Fibroblast of pulmonary artery (primary cell): ENCODE measurements around the gene DSG4.

Experiments
- DNase-seq: peaks from one replicate; pipeline ENCODE4 v3.0.0-alpha.2; 2010; ENCODE audit warnings: low read depth
- H3K4me3 ChIP-seq: replicated peaks from 2 replicates; pipeline ENCODE4 v1.5.1; 2011; ENCODE audit warnings: low read depth, mild to moderate bottlenecking, control low read depth, low read length, moderate library complexity
- TF ChIP-seq, protein P1 (sequence below): IDR thresholded peaks from 2 replicates; pipeline ENCODE4 v1.5.1; 2011; ENCODE audit warnings: mild to moderate bottlenecking, control low read depth, low read length, inconsistent platforms; ENCODE audit errors: missing control alignments

DSG4 gene

DNA sequence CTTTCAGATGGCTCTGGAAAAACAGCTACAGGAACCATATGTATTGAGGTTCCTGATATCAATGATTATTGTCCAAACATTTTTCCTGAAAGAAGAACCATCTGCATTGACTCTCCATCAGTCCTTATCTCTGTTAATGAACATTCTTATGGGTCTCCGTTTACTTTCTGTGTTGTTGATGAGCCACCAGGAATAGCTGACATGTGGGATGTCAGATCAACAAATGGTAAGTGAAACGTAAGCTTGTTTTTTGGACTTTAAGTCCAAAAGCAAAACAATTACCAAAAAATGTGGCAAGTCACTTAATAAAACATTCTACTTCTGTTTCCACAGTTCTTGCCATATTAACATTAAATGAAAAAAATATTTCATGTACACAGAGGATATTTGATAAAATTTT is 26.8 kb downstream of the DSG4 start:
- no peak overlapping the region for H3K4me3 ChIP-seq
- TF ChIP-seq, protein P1, sequence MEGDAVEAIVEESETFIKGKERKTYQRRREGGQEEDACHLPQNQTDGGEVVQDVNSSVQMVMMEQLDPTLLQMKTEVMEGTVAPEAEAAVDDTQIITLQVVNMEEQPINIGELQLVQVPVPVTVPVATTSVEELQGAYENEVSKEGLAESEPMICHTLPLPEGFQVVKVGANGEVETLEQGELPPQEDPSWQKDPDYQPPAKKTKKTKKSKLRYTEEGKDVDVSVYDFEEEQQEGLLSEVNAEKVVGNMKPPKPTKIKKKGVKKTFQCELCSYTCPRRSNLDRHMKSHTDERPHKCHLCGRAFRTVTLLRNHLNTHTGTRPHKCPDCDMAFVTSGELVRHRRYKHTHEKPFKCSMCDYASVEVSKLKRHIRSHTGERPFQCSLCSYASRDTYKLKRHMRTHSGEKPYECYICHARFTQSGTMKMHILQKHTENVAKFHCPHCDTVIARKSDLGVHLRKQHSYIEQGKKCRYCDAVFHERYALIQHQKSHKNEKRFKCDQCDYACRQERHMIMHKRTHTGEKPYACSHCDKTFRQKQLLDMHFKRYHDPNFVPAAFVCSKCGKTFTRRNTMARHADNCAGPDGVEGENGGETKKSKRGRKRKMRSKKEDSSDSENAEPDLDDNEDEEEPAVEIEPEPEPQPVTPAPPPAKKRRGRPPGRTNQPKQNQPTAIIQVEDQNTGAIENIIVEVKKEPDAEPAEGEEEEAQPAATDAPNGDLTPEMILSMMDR: no peak
- DNase-seq: no peak

- H3K4me3 ChIP-seq: no peak overlapping the region
- TF ChIP-seq, protein P1: no peak
- DNase-seq: no peak
Observed at GRCh38 chr18:31407649-31408048, 31.1 kb downstream of the DSG4 start.

DNA sequence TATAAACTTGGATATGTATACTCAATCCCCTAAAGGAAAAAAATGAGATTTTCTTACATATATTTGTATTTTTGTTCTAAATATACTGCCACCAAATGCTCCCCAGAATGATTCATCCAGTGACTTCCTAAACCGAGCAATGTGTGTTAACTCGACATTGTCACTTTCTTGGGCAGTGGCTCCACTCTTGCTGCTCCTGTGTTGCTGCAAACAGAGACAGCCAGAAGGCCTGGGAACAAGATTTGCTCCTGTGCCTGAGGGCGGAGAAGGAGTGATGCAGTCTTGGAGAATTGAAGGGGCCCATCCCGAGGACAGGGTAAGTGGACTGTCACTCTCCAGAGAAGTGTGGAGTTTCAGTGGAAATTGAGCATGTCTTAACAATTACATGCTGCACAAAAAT is 32.7 kb downstream of the DSG4 start:
- TF ChIP-seq, protein P1: no peak
- DNase-seq: no peak
- H3K4me3 ChIP-seq: no peak overlapping the region

- H3K4me3 ChIP-seq: no peak overlapping the region
- TF ChIP-seq, protein P1: no peak
- no peak for DNase-seq
Observed at GRCh38 chr18:31410716-31411483, 34.3 kb downstream of the DSG4 start.

DNA sequence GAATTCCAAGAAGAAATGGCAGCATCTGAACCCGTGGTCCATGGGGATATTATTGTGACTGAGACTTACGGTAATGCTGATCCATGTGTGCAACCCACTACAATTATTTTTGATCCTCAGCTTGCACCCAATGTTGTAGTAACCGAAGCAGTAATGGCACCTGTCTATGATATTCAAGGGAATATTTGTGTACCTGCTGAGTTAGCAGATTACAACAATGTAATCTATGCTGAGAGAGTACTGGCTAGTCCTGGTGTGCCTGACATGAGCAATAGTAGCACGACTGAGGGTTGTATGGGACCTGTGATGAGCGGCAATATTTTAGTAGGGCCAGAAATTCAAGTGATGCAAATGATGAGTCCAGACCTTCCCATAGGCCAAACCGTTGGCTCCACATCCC is 36.6 kb downstream of the DSG4 start:
- DNase-seq: no peak
- TF ChIP-seq, protein P1: no peak
- no peak overlapping the region for H3K4me3 ChIP-seq

DNA sequence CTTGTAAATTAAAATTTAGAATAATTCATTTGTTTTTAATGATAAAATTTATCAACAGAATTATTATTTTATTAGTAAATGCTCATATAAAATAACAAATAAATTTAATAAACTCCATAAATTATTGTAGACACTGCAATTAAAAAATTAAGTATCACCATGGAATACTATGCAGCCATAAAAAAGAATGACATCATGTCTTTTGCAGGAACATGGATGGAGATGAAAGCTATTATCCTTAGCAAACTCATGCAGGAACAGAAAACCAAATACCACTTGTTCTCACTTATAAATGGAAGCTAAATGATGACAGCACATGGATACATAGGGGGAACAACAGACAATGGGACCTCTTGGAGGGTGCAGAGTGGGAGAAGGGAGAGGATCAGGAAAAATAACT is 41.3 kb downstream of the DSG4 start:
- no peak overlapping the region for H3K4me3 ChIP-seq
- TF ChIP-seq, protein P1: no peak
- DNase-seq: no peak

- DNase-seq: no peak
- TF ChIP-seq, protein P1: no peak
- H3K4me3 ChIP-seq: no peak overlapping the region
Observed at GRCh38 chr18:31419457-31419932, 42.9 kb downstream of the DSG4 start.
